HEK293 (cell line): ENCODE measurements around the gene SLC38A10.
A peak's percentile ranks its signal among the peaks of the same experiment; 100 is the strongest.

Experiments used
- CTCF ChIA-PET: fragments of 350-600 bp; formaldehyde crosslinking; extraction: SDS; loops from one replicate; lab custom pipeline; 2021; ENCODE audit warnings: antibody characterized with exemption; lab: Yijun Ruan, JAX
- POLR2A ChIA-PET: fragments of 300-600 bp; formaldehyde crosslinking; extraction: SDS; loops from one replicate; lab custom pipeline; 2020; ENCODE audit warnings: antibody characterized with exemption, inconsistent platforms; lab: Yijun Ruan, JAX
- H3K27ac ChIP-seq: fragments of 200-500 bp; sonication (Bioruptor generic); 2 replicates; pipeline ENCODE4 v1.5.1; 2014; ENCODE audit warnings: low read depth, low read length, control low read depth, inconsistent platforms; ENCODE audit errors: extremely low read depth
- H3K36me3 ChIP-seq, 2 experiments: fragments of 200-500 bp in 1 of 2; sonication (Bioruptor generic) in 1 of 2; 1 replicate in 1 of 2; 2 replicates in 1 of 2; pipeline ENCODE4 v1.5.1; 2014 to 2017; ENCODE audit warnings: inconsistent platforms in 2 of 2, low read length in 2 of 2; ENCODE audit not compliant: control insufficient read depth in 2 of 2, insufficient read depth in 1 of 2
- H3K4me1 ChIP-seq: fragments of 200-500 bp; sonication (Bioruptor generic); 2 replicates; pipeline ENCODE4 v1.5.1; 2014; ENCODE audit warnings: mild to moderate bottlenecking, low read length, inconsistent platforms; ENCODE audit not compliant: control insufficient read depth, insufficient read depth
- H3K4me3 ChIP-seq: 2 replicates; pipeline ENCODE4 v1.5.1; 2011; ENCODE audit warnings: low read depth, mild to moderate bottlenecking, control low read depth, low read length, moderate library complexity
- H3K9me3 ChIP-seq: fragments of 200-500 bp; sonication (Bioruptor generic); 2 replicates; pipeline ENCODE4 v1.5.1; 2014; ENCODE audit warnings: low read depth, low read length, inconsistent platforms; ENCODE audit not compliant: control insufficient read depth, insufficient read depth
- GLIS2 ChIP-seq: fragments of 450-650 bp; formaldehyde crosslinking; IDR thresholded peaks from 2 replicates; pipeline ENCODE4 v1.5.1; 2016; ENCODE audit warnings: missing biosample characterization, missing genetic modification characterization
- TCF7L2 ChIP-seq: IDR thresholded peaks from 2 replicates; pipeline ENCODE4 v1.6.1; 2011; ENCODE audit warnings: low read depth, mild to moderate bottlenecking, inconsistent platforms, low read length, moderate library complexity, borderline replicate concordance

Gene SLC38A10

DNA sequence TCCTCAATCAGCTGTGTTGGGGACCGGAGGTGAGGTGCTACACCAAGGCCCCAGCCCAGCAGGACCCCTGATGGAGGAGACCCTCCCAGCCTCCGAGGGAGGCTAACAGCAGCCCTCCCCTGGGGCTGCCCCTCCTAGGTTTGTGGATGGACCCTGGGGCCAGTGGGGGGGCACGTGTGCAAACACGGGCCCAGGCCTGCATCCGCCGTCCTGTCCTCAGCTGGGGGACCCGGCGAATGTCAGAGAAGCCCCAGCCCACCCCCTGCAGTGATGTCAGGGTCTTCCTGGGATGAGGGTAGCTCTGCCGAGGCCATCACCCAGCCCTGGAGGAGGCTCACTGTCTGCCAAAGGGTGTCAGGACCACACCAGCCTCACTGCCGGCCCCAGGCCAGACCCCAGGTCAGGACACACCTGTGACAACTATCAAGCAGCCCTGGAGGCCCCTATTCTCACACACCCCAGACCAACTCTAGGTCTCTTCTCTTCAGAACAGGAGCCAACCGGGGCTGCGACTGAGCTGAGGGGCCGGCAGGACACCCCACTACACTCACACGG, 99.1 kb downstream of the SLC38A10 start:
- H3K4me1 ChIP-seq = no peaks in the 10 kb centered on the region
- H3K36me3 ChIP-seq = peaks cover 0 to 88% of the 10 kb centered on the region in 2 experiments; a peak in 1 of 3 replicates
- POLR2A ChIA-PET = no interaction called here

More for the DNA sequence above, 99.1 kb downstream of the SLC38A10 start:
- H3K27ac ChIP-seq = no peak overlapping the region
- TF ChIP-seq GLIS2 (tag by site-specific recombination) (peak; percentile 30; the same call in 1 of the 2 replicates), TCF7L2 (no peak)
- no peak overlapping the region for H3K4me3 ChIP-seq
- CTCF ChIA-PET = interaction anchor here (0.5 to 1.1 kb wide), 4 partner anchors 59 to 537 kb away, joined by 3 read pairs; no protein-coding TSS in a partner anchor
- no peaks in the 10 kb centered on the region for H3K9me3 ChIP-seq
